ENCODE data around the gene LENG9.
A peak's percentile ranks its signal among the peaks of the same experiment; 100 is the strongest.

The LENG9 gene

DNA sequence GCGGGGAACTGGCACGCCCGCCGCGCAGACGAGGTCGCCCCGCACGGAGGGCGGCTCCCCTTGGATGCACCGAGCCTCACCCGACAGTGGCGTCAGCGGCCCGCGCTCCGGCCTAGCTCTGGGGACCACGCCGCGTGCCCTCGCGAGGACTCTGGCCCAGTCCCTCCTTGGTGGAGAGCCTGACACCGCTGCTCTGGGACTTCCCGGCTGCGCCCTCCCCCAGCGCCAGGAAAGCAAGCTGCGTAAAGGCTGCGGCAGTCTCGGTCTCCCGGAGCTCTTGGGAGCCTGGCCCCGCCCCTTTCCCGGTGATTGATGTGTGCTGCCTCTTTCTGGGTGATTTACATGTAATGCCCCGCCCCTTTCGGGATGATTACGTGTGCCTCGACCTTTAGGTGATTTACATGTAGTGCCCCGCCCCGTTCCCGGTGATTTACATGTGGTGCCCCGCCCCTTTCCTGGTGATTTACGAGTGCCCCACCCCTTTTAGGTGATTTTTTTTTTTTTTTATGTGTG, at the start of gene LENG9:
Gene LENG9, minus strand, starts transcription at position 248 of the 513 bp plus-strand sequence. CDS start 252 bp downstream, outside the sequence.
- peak within 1 kb of the TSS; percentile 90 for H3K4me3 ChIP-seq (ENCODE audit: low read depth, low read length)
- no peaks in the 10 kb centered on the region for H3K9me3 ChIP-seq (ENCODE audit: control insufficient read depth, insufficient read depth, low read depth, low read length)
- ChIA-PET CTCF (interaction anchor here (0.6 kb wide), 1 partner anchor 9 kb away, joined by 3 read pairs; no protein-coding TSS in a partner anchor), POLR2A (interaction anchor here (0.6 to 1.9 kb wide), 15 partner anchors 8 to 1161 kb away, joined by 3 to 47 read pairs (median 6); partner anchors contain the start of genes CDC42EP5, CNOT3, ISOC2 and LENG8)
- peaks cover 5% of the 10 kb centered on the region; the same call in 1 of the 2 replicates for H3K4me1 ChIP-seq (ENCODE audit: control insufficient read depth, insufficient read depth, low read length)
- peak within 1 kb of the TSS; percentile 81 for H3K27ac ChIP-seq (ENCODE audit: extremely low read depth, low read depth, low read length)
- peaks cover 15 to 37% of the 10 kb centered on the region in 2 experiments for H3K36me3 ChIP-seq (ENCODE audit: control insufficient read depth in 2 of 2, insufficient read depth in 1 of 2, low read length in 2 of 2)
- peak; percentile 53; the same call in 1 of the 2 replicates for TF ChIP-seq GLIS2 (tag by site-specific recombination; IDR thresholded peaks at IDR 0.05)
- TF ChIP-seq ZNF843 (tag by site-specific recombination; IDR thresholded peaks at IDR 0.05), result peak; percentile 26; the same call in 1 of the 2 replicates
- TF ChIP-seq KLF1 (tag by site-specific recombination; IDR thresholded peaks at IDR 0.05), result peak; percentile 88
- peak; percentile 80 for TF ChIP-seq ZBTB17 (tag by site-specific recombination; IDR thresholded peaks at IDR 0.05)
- TF ChIP-seq BCL11A (tag by site-specific recombination; IDR thresholded peaks at IDR 0.05; ENCODE audit: low read depth), result no peak
- TF ChIP-seq HOXC10 (CRISPR knock-in tag; IDR thresholded peaks at IDR 0.05), result no peak
- TF ChIP-seq ZNF324 (tag by site-specific recombination; IDR thresholded peaks at IDR 0.05), result 0 out of 2 replicates have a peak, but pooled peaks have one; percentile 52
- TF ChIP-seq, protein P1, sequence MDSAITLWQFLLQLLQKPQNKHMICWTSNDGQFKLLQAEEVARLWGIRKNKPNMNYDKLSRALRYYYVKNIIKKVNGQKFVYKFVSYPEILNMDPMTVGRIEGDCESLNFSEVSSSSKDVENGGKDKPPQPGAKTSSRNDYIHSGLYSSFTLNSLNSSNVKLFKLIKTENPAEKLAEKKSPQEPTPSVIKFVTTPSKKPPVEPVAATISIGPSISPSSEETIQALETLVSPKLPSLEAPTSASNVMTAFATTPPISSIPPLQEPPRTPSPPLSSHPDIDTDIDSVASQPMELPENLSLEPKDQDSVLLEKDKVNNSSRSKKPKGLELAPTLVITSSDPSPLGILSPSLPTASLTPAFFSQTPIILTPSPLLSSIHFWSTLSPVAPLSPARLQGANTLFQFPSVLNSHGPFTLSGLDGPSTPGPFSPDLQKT (IDR thresholded peaks at IDR 0.05; ENCODE audit: borderline replicate concordance, low read depth, low read length), result no peak
- peak; percentile 41; the same call in 1 of the 2 replicates for TF ChIP-seq ZNF629 (tag by site-specific recombination; IDR thresholded peaks at IDR 0.05)
- TF ChIP-seq ZXDB (tag by site-specific recombination; IDR thresholded peaks at IDR 0.05), result 0 out of 2 replicates have a peak, but pooled peaks have one; percentile 15
- TF ChIP-seq KLF16 (tag by site-specific recombination; IDR thresholded peaks at IDR 0.05), result peak; percentile 93
- 0 out of 2 replicates have a peak, but pooled peaks have one; percentile 41 for TF ChIP-seq ZNF837 (tag by site-specific recombination; IDR thresholded peaks at IDR 0.05)
- TF ChIP-seq, protein P2, sequence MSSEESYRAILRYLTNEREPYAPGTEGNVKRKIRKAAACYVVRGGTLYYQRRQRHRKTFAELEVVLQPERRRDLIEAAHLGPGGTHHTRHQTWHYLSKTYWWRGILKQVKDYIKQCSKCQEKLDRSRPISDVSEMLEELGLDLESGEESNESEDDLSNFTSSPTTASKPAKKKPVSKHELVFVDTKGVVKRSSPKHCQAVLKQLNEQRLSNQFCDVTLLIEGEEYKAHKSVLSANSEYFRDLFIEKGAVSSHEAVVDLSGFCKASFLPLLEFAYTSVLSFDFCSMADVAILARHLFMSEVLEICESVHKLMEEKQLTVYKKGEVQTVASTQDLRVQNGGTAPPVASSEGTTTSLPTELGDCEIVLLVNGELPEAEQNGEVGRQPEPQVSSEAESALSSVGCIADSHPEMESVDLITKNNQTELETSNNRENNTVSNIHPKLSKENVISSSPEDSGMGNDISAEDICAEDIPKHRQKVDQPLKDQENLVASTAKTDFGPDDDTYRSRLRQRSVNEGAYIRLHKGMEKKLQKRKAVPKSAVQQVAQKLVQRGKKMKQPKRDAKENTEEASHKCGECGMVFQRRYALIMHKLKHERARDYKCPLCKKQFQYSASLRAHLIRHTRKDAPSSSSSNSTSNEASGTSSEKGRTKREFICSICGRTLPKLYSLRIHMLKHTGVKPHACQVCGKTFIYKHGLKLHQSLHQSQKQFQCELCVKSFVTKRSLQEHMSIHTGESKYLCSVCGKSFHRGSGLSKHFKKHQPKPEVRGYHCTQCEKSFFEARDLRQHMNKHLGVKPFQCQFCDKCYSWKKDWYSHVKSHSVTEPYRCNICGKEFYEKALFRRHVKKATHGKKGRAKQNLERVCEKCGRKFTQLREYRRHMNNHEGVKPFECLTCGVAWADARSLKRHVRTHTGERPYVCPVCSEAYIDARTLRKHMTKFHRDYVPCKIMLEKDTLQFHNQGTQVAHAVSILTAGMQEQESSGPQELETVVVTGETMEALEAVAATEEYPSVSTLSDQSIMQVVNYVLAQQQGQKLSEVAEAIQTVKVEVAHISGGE (tag by site-specific recombination; conservative IDR thresholded peaks at IDR 0.05; ENCODE audit: low read depth), result no peak
- TF ChIP-seq ZIC2 (tag by site-specific recombination; IDR thresholded peaks at IDR 0.05), result peak; percentile 72
- TF ChIP-seq, protein P3, sequence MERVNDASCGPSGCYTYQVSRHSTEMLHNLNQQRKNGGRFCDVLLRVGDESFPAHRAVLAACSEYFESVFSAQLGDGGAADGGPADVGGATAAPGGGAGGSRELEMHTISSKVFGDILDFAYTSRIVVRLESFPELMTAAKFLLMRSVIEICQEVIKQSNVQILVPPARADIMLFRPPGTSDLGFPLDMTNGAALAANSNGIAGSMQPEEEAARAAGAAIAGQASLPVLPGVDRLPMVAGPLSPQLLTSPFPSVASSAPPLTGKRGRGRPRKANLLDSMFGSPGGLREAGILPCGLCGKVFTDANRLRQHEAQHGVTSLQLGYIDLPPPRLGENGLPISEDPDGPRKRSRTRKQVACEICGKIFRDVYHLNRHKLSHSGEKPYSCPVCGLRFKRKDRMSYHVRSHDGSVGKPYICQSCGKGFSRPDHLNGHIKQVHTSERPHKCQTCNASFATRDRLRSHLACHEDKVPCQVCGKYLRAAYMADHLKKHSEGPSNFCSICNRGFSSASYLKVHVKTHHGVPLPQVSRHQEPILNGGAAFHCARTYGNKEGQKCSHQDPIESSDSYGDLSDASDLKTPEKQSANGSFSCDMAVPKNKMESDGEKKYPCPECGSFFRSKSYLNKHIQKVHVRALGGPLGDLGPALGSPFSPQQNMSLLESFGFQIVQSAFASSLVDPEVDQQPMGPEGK (tag by site-specific recombination; IDR thresholded peaks at IDR 0.05), result peak; percentile 29
- TF ChIP-seq SP2 (tag by site-specific recombination; IDR thresholded peaks at IDR 0.05), result peak; percentile 78; the same call in 1 of the 2 replicates
- TF ChIP-seq, protein P4, sequence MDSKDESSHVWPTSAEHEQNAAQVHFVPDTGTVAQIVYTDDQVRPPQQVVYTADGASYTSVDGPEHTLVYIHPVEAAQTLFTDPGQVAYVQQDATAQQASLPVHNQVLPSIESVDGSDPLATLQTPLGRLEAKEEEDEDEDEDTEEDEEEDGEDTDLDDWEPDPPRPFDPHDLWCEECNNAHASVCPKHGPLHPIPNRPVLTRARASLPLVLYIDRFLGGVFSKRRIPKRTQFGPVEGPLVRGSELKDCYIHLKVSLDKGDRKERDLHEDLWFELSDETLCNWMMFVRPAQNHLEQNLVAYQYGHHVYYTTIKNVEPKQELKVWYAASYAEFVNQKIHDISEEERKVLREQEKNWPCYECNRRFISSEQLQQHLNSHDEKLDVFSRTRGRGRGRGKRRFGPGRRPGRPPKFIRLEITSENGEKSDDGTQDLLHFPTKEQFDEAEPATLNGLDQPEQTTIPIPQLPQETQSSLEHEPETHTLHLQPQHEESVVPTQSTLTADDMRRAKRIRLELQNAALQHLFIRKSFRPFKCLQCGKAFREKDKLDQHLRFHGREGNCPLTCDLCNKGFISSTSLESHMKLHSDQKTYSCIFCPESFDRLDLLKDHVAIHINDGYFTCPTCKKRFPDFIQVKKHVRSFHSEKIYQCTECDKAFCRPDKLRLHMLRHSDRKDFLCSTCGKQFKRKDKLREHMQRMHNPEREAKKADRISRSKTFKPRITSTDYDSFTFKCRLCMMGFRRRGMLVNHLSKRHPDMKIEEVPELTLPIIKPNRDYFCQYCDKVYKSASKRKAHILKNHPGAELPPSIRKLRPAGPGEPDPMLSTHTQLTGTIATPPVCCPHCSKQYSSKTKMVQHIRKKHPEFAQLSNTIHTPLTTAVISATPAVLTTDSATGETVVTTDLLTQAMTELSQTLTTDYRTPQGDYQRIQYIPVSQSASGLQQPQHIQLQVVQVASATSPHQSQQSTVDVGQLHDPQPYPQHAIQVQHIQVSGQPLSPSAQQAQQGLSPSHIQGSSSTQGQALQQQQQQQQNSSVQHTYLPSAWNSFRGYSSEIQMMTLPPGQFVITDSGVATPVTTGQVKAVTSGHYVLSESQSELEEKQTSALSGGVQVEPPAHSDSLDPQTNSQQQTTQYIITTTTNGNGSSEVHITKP (tag by site-specific recombination; IDR thresholded peaks at IDR 0.05), result 0 out of 2 replicates have a peak, but pooled peaks have one; percentile 12
- TF ChIP-seq ZNF830 (tag by site-specific recombination; IDR thresholded peaks at IDR 0.05; ENCODE audit: low read depth), result no peak
- TF ChIP-seq, protein P5, sequence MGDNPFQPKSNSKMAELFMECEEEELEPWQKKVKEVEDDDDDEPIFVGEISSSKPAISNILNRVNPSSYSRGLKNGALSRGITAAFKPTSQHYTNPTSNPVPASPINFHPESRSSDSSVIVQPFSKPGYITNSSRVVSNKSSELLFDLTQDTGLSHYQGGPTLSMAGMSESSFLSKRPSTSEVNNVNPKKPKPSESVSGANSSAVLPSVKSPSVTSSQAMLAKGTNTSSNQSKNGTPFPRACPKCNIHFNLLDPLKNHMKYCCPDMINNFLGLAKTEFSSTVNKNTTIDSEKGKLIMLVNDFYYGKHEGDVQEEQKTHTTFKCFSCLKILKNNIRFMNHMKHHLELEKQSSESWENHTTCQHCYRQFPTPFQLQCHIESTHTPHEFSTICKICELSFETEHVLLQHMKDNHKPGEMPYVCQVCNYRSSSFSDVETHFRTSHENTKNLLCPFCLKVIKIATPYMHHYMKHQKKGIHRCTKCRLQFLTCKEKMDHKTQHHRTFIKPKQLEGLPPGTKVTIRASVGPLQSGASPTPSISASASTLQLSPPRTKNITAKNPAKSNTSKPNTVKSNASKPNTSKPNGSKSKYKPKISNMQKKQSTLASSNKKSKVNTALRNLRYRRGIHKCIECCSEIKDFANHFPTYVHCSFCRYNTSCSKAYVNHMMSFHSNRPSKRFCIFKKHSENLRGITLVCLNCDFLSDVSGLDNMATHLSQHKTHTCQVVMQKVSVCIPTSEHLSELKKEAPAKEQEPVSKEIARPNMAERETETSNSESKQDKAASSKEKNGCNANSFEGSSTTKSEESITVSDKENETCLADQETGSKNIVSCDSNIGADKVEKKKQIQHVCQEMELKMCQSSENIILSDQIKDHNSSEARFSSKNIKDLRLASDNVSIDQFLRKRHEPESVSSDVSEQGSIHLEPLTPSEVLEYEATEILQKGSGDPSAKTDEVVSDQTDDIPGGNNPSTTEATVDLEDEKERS (tag by site-specific recombination; IDR thresholded peaks at IDR 0.05), result no peak
- peak; percentile 43 for TF ChIP-seq SP7 (tag by site-specific recombination; IDR thresholded peaks at IDR 0.05)
- TF ChIP-seq, protein P6, sequence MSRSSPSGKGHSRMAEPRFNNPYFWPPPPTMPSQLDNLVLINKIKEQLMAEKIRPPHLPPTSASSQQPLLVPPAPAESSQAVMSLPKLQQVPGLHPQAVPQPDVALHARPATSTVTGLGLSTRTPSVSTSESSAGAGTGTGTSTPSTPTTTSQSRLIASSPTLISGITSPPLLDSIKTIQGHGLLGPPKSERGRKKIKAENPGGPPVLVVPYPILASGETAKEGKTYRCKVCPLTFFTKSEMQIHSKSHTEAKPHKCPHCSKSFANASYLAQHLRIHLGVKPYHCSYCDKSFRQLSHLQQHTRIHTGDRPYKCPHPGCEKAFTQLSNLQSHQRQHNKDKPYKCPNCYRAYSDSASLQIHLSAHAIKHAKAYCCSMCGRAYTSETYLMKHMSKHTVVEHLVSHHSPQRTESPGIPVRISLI (tag by site-specific recombination; IDR thresholded peaks at IDR 0.05), result 0 out of 2 replicates have a peak, but pooled peaks have one; percentile 89
